WTC11 (cell line): Measurements from ENCODE around the gene DLGAP4. TPM values are rescaled to one million over a fixed set of nuclear protein-coding genes. Genes with fewer than 3 reads are reported as not detected.

ENCODE experiments used
- ATAC-seq: fragments of 200-7000 bp; cut with Tn5 transposase; 2 replicates; pipeline ENCODE4 v1.10.0; 2021; ENCODE audit warnings: mild to moderate bottlenecking, moderate library complexity
- CTCF ChIA-PET: fragments of 300-600 bp; sonication (Branson Sonifier 250); formaldehyde crosslinking; loops from one replicate; lab custom pipeline; 2021; ENCODE audit warnings: antibody characterized with exemption; lab: Charles Lee
- POLR2A ChIA-PET: fragments of 350-600 bp; sonication (Branson Sonifier 250); formaldehyde crosslinking; loops from one replicate; lab custom pipeline; 2021; ENCODE audit warnings: antibody characterized with exemption; lab: Charles Lee
- DNase-seq: peaks from one replicate; pipeline ENCODE4 v3.0.0; 2021; ENCODE audit warnings: low spot score
- H3K27ac Mint-ChIP-seq: 2 replicates; pipeline ENCODE4 v1.8.0; 2021; ENCODE audit warnings: mixed read lengths
- H3K27me3 Mint-ChIP-seq: 2 replicates; pipeline ENCODE4 v1.8.0; 2021; ENCODE audit warnings: low read depth, mild to moderate bottlenecking, moderate library complexity, mixed read lengths
- H3K36me3 Mint-ChIP-seq: 2 replicates; pipeline ENCODE4 v1.8.0; 2021; ENCODE audit warnings: mixed read lengths
- H3K4me1 Mint-ChIP-seq: 2 replicates; pipeline ENCODE4 v1.8.0; 2022; ENCODE audit warnings: mixed read lengths
- H3K4me3 Mint-ChIP-seq: 2 replicates; pipeline ENCODE4 v1.8.0; 2021; ENCODE audit warnings: mild to moderate bottlenecking, moderate library complexity, mixed read lengths
- H3K9me3 Mint-ChIP-seq: 2 replicates; pipeline ENCODE4 v1.8.0; 2021; ENCODE audit warnings: mixed read lengths
- ELF4 ChIP-seq: sonication (generic); formaldehyde crosslinking; IDR thresholded peaks from 2 replicates; pipeline ENCODE4 v1.8.1; 2022; ENCODE audit warnings: low read depth, mild to moderate bottlenecking, moderate library complexity, missing genetic modification reagents
- ERG ChIP-seq: fragments of 250-450 bp; sonication (Bioruptor Pico); IDR thresholded peaks from 2 replicates; pipeline ENCODE4 v1.8.0; 2021; ENCODE audit warnings: mild to moderate bottlenecking
- FOXP1 ChIP-seq: sonication (generic); formaldehyde crosslinking; IDR thresholded peaks from 2 replicates; pipeline ENCODE4 v1.8.0; 2022; ENCODE audit warnings: missing genetic modification reagents, mild to moderate bottlenecking, moderate library complexity, borderline replicate concordance
- PRDM15 ChIP-seq: sonication (generic); formaldehyde crosslinking; IDR thresholded peaks from 2 replicates; pipeline ENCODE4 v1.8.0; 2022; ENCODE audit warnings: missing genetic modification reagents
- PRRX2 ChIP-seq: fragments of 250-450 bp; sonication (Bioruptor Pico); IDR thresholded peaks from 2 replicates; pipeline ENCODE4 v1.8.0; 2021; ENCODE audit warnings: mild to moderate bottlenecking
- SMAD3 ChIP-seq: sonication (generic); formaldehyde crosslinking; IDR thresholded peaks from 2 replicates; pipeline ENCODE4 v1.8.0; 2022; ENCODE audit warnings: missing genetic modification reagents, mild to moderate bottlenecking, borderline replicate concordance
- SOX15 ChIP-seq: fragments of 250-450 bp; sonication (Bioruptor Pico); IDR thresholded peaks from 2 replicates; pipeline ENCODE4 v1.9.0; 2021; ENCODE audit warnings: mild to moderate bottlenecking
- TP53 ChIP-seq: sonication (generic); formaldehyde crosslinking; IDR thresholded peaks from 2 replicates; pipeline ENCODE4 v1.8.1; 2023; ENCODE audit warnings: mild to moderate bottlenecking, missing genetic modification reagents
- USF2 ChIP-seq: sonication (generic); formaldehyde crosslinking; IDR thresholded peaks from 2 replicates; pipeline ENCODE4 v1.8.1; 2023; ENCODE audit warnings: mild to moderate bottlenecking, missing genetic modification reagents, moderate library complexity
- ZBTB21 ChIP-seq: sonication (generic); formaldehyde crosslinking; IDR thresholded peaks from 2 replicates; pipeline ENCODE4 v1.8.1; 2023; ENCODE audit warnings: mild to moderate bottlenecking, missing genetic modification reagents, borderline replicate concordance
- ZMAT4 ChIP-seq: fragments of 250-450 bp; sonication (Bioruptor Pico); IDR thresholded peaks from 2 replicates; pipeline ENCODE4 v1.9.0; 2021; ENCODE audit warnings: mild to moderate bottlenecking
- ZNF219 ChIP-seq: sonication (generic); formaldehyde crosslinking; IDR thresholded peaks from 2 replicates; pipeline ENCODE4 v1.8.0; 2023; ENCODE audit warnings: missing genetic modification reagents, mild to moderate bottlenecking, borderline replicate concordance
- ZNF317 ChIP-seq: sonication (generic); formaldehyde crosslinking; IDR thresholded peaks from 2 replicates; pipeline ENCODE4 v1.8.1; 2023; ENCODE audit warnings: low read depth, mild to moderate bottlenecking, moderate library complexity, missing genetic modification reagents, borderline replicate concordance
- ZNF396 ChIP-seq: fragments of 250-450 bp; sonication (Bioruptor Pico); IDR thresholded peaks from 2 replicates; pipeline ENCODE4 v1.8.0; 2021; ENCODE audit warnings: mild to moderate bottlenecking, moderate library complexity, borderline replicate concordance
- ZNF423 ChIP-seq: fragments of 250-450 bp; sonication (Bioruptor Pico); IDR thresholded peaks from 2 replicates; pipeline ENCODE4 v2.1.2; 2022; ENCODE audit warnings: mild to moderate bottlenecking, moderate library complexity
- ZNF512 ChIP-seq: sonication (generic); formaldehyde crosslinking; IDR thresholded peaks from 2 replicates; pipeline ENCODE4 v1.8.1; 2022; ENCODE audit warnings: missing genetic modification reagents, borderline replicate concordance
- ZSCAN18 ChIP-seq: fragments of 250-450 bp; sonication (Bioruptor Pico); IDR thresholded peaks from 2 replicates; pipeline ENCODE4 v2.1.2; 2022; ENCODE audit warnings: mild to moderate bottlenecking, moderate library complexity
- total RNA-seq: library from RNA; stranded (reverse); gene quantifications from 3 replicates; pipeline ENCODE4 v1.2.3, GENCODE V29; 2021

The DLGAP4 gene
- total RNA-seq, 1 experiment from 2014 or later: 52.6 TPM

- DNase-seq (no peak), ATAC-seq (no peak)
- Mint-ChIP-seq H3K27me3 (no peaks in the 10 kb centered on the region; the same call in 1 of the 2 replicates), H3K9me3 (peaks cover 5% of the 10 kb centered on the region; the same call in 1 of the 2 replicates), H3K36me3 (no peaks in the 10 kb centered on the region), H3K4me1 (no peaks in the 10 kb centered on the region), H3K4me3 (no peak overlapping the region), H3K27ac (no peak overlapping the region)
- ChIA-PET POLR2A (no interaction called here), CTCF (interaction anchor here (1.2 to 2.2 kb wide), 2 partner anchors 23 to 39 kb away, joined by 5 read pairs; no protein-coding TSS in a partner anchor)
- TF ChIP-seq ZBTB21 (CRISPR knock-in tag) (no peak), ERG (no peak), PRRX2 (CRISPR knock-in tag) (no peak), ELF4 (CRISPR knock-in tag) (no peak), PRDM15 (no peak), ZMAT4 (CRISPR knock-in tag) (no peak), SMAD3 (no peak), ZNF423 (no peak), TP53 (CRISPR knock-in tag) (no peak), FOXP1 (CRISPR knock-in tag) (no peak), SOX15 (CRISPR knock-in tag) (no peak), ZNF396 (CRISPR knock-in tag) (no peak)
Observed at GRCh38 chr20:36360429-36360828, 54.3 kb downstream of the DLGAP4 start.

- Mint-ChIP-seq H3K36me3 (no peaks in the 10 kb centered on the region), H3K4me1 (no peaks in the 10 kb centered on the region), H3K27me3 (no peaks in the 10 kb centered on the region; the same call in 1 of the 2 replicates), H3K27ac (no peak overlapping the region), H3K4me3 (no peak overlapping the region), H3K9me3 (no peaks in the 10 kb centered on the region)
- TF ChIP-seq ZNF219 (CRISPR knock-in tag) (no peak), ZNF512 (CRISPR knock-in tag) (no peak), USF2 (CRISPR knock-in tag) (no peak), ZSCAN18 (CRISPR knock-in tag) (no peak), ZNF317 (CRISPR knock-in tag) (no peak), SMAD3 (no peak)
- DNase-seq (no peak), ATAC-seq (no peak)
- ChIA-PET CTCF (no interaction called here), POLR2A (no interaction called here)
Observed at GRCh38 chr20:36361406-36361805, 55.3 kb downstream of the DLGAP4 start.
